H1 (cell line): ENCODE data around the gene LAMP5. TPM values are rescaled to one million over a fixed set of nuclear protein-coding genes. Genes with fewer than 3 reads are reported as not detected.

Experiments
- polyA plus RNA-seq, 7 experiments: library from polyadenylated mRNA; depleted of rRNA in 3 of 7; stranded (reverse) in 5 of 7; unstranded in 2 of 7; fragments of >200 nt in 5 of 7; fragments of 200-250 nt in 2 of 7; gene quantifications; 1 replicate in 5 of 7; 2 replicates in 1 of 7; 4 replicates in 1 of 7; pipeline versions ENCODE4 v1.2.1 to v1.2.3, GENCODE V29; 2011 to 2013; ENCODE audit warnings: missing spikeins in 2 of 7, mixed read lengths in 2 of 7
- total RNA-seq: library from RNA; stranded (reverse); fragmentation: NEBNext Ultra II Directional; extraction: Animal tissue kit (Norgen Biotek cat#: 25700); gene quantifications from 2 replicates; pipeline ENCODE4 v1.2.1, GENCODE V29; 2021
- TF ChIP-seq, protein P1 (sequence below): IDR thresholded peaks from 2 replicates; pipeline ENCODE4 v1.6.1; 2011; ENCODE audit warnings: low read length, improper control_type of control experiment

The LAMP5 gene
- total and polyA plus RNA-seq, 2 of the 8 experiments (the other 6 are each of a cell fraction or from before 2014, with no cell fraction given) = 0.22 to 1.9 TPM

GRCh38 chr20:9518576-9519175, 4.3 kb downstream of the LAMP5 start (continued):
- TF ChIP-seq, protein P1, sequence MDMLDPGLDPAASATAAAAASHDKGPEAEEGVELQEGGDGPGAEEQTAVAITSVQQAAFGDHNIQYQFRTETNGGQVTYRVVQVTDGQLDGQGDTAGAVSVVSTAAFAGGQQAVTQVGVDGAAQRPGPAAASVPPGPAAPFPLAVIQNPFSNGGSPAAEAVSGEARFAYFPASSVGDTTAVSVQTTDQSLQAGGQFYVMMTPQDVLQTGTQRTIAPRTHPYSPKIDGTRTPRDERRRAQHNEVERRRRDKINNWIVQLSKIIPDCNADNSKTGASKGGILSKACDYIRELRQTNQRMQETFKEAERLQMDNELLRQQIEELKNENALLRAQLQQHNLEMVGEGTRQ = no peak
